Transverse colon (tissue), 4 donors: Measurements from ENCODE around the gene B3GAT2. TPM values are rescaled to one million over a fixed set of nuclear protein-coding genes. Genes with fewer than 3 reads are reported as not detected.

Experiments
- DNase-seq: peaks from one replicate; pipeline ENCODE4 v3.0.0-alpha.2; 2019
- H3K27ac ChIP-seq, 4 donors: fragments of 200-600 bp; sonication (generic); 2 replicates each; pipeline ENCODE4 v1.5.1; 2016 to 2018; ENCODE audit warnings: inconsistent platforms in 4 of 4
- H3K27me3 ChIP-seq: fragments of 200-600 bp; sonication (generic); 2 replicates; pipeline ENCODE4 v1.5.1; 2017; ENCODE audit warnings: inconsistent platforms
- H3K36me3 ChIP-seq, 4 donors: fragments of 200-600 bp; sonication (generic); 2 replicates each; pipeline ENCODE4 v1.5.1; 2017 to 2019; ENCODE audit warnings: inconsistent platforms in 4 of 4
- H3K4me1 ChIP-seq, 4 donors: fragments of 200-600 bp; sonication (generic); 2 replicates each; pipeline ENCODE4 v1.5.1; 2017 to 2020; ENCODE audit warnings: inconsistent platforms in 4 of 4
- H3K4me3 ChIP-seq, 4 donors: fragments of 200-600 bp; sonication (generic); 1 replicate in 1 of 4; 2 replicates in 3 of 4; pipeline versions ENCODE4 v1.5.1 to v1.6.1; 2017 to 2019; ENCODE audit warnings: inconsistent platforms in 4 of 4
- H3K9me3 ChIP-seq, 2 donors: fragments of 200-600 bp; sonication (generic); 2 replicates each; pipeline ENCODE4 v1.5.1; 2017 to 2019; ENCODE audit warnings: inconsistent platforms in 2 of 2
- CTCF ChIP-seq, 5 experiments: fragments of 200-600 bp in 3 of 5; fragments of 450-650 bp in 2 of 5; sonication (generic) in 3 of 5; IDR thresholded peaks; 1 replicate in 2 of 5; 2 replicates in 3 of 5; pipeline ENCODE4 v1.5.1; 2016 to 2017; ENCODE audit warnings: antibody characterized with exemption in 5 of 5, inconsistent platforms in 3 of 5, mild to moderate bottlenecking in 2 of 5, moderate library complexity in 1 of 5
- EP300 ChIP-seq: sonication (generic); formaldehyde crosslinking; IDR thresholded peaks from one replicate; pipeline ENCODE4 v1.6.1; 2017; ENCODE audit warnings: antibody characterized with exemption, low read depth
- POLR2A ChIP-seq: fragments of 450-650 bp; IDR thresholded peaks from one replicate; pipeline ENCODE4 v1.6.1; 2016; ENCODE audit warnings: antibody characterized with exemption, mild to moderate bottlenecking, moderate library complexity
- POLR2AphosphoS5 ChIP-seq, 3 donors: sonication (generic); formaldehyde crosslinking; IDR thresholded peaks; one replicate each; pipeline ENCODE4 v1.6.1; 2016; ENCODE audit warnings: antibody characterized with exemption in 3 of 3
- WGBS, 2 donors: methylation state at CpG; one replicate each; pipeline ENCODE4 v1.1.5; 2018; ENCODE audit warnings: low coverage in 1 of 2; 5-methylcytosine and 5-hydroxymethylcytosine counted together
- in situ Hi-C, 4 donors: fragments of 200-750 bp; cut with MboI; loops; one replicate each; pipeline versions ENCODE4 v1.15.0 to v1.15.1; 2017; ENCODE audit warnings: low sequenced_read_pairs in 3 of 4, low pct_ligation_motif_present in 1 of 4, low pct_unique_long_range_greater_than_20kb in 1 of 4
- intact Hi-C: fragments of 100-400 bp; cut with DNase I; formaldehyde crosslinking; loops from one replicate; pipeline ENCODE4 v1.15.1; 2023; ENCODE audit warnings: low total_unique reads
- total RNA-seq, 4 donors: library from RNA; depleted of rRNA; stranded (reverse); fragments of >200 nt; gene quantifications; one replicate each; pipeline ENCODE4 v1.1.0, GENCODE V29; 2016

B3GAT2 gene
- total RNA-seq, 4 donors from 2014 or later: not detected

DNA sequence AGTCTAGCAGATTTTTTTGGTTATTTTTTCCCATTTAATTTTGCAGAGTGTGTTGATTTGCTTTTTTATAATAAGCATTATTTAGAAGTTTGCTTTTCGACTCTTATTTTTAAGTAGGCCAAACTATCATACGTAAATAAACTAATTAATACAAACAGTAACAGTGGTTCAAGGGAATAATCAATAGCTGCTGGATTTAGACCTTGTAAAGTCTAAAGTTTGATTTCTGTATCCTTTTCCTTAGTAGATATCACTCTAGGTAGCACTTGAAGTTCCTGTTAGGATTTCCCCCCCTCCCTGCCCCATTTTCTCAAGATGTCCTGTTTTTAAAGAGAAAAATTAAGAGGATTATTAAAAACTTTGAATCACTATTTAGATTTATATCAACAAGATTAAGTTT is 136.1 kb downstream of the B3GAT2 start:
- Histone ChIP-seq H3K4me3 (no peak overlapping the region), H3K27me3 (no peaks in the 10 kb centered on the region), H3K4me1 (no peaks in the 10 kb centered on the region), H3K9me3 (no peaks in the 10 kb centered on the region), H3K36me3 (no peaks in the 10 kb centered on the region), H3K27ac (no peak overlapping the region)
- 95 to 97% methylated on average over 2 of the region's 2 CpGs for WGBS, 2 donors
- TF ChIP-seq CTCF (IDR thresholded peaks at IDR 0.05) (no peak), POLR2AphosphoS5 (IDR thresholded peaks at IDR 0.05) (no peak), POLR2A (no peak), EP300 (no peak)
- in situ Hi-C loops: no loop called here
- DNase-seq: no peak
- intact Hi-C loops: no loop called here

GRCh38 chr6:70819646-70820045 is 137.2 kb downstream of the B3GAT2 start:
- Histone ChIP-seq H3K4me3 (no peak overlapping the region), H3K27me3 (no peaks in the 10 kb centered on the region), H3K9me3 (no peaks in the 10 kb centered on the region), H3K36me3 (no peaks in the 10 kb centered on the region), H3K4me1 (no peaks in the 10 kb centered on the region), H3K27ac (no peak overlapping the region)
- DNase-seq: no peak
- WGBS, 2 donors: 92% methylated on average over 4 of the region's 4 CpGs
- TF ChIP-seq POLR2A: no peak
- no peak for TF ChIP-seq CTCF (IDR thresholded peaks at IDR 0.05)
- TF ChIP-seq EP300: no peak
- TF ChIP-seq POLR2AphosphoS5 (IDR thresholded peaks at IDR 0.05): no peak
- in situ Hi-C loops: no loop called here
- intact Hi-C loops: no loop called here

DNA sequence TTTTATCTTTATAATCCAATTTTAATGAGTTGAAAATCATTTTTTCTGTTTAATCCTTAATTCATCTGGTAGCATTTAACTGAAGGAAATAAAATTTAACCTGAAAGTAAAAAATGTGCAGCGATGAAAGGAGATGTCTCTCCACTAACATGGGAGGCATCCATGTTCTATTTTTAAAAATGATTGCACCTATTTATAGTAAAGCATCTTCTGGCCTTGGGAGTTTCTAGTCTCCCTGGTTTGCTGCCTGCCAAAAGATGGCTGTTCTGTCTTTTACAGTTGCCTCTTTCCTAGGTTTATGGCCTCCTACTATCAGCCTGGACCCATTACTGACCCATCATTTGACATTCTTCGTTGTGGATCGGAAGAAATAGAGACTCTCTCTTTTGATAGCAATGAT is 143.0 kb downstream of the B3GAT2 start:
- Histone ChIP-seq H3K9me3 (no peaks in the 10 kb centered on the region), H3K4me3 (no peak overlapping the region), H3K36me3 (peaks cover 0 to 4% (median 0%) of the 10 kb centered on the region in 4 donors), H3K27ac (no peak overlapping the region), H3K27me3 (no peaks in the 10 kb centered on the region), H3K4me1 (no peaks in the 10 kb centered on the region)
- 96 to 100% methylated on average over 2 to 3 of the region's 3 CpGs for WGBS, 2 donors
- DNase-seq: no peak
- in situ Hi-C loops: no loop called here
- TF ChIP-seq EP300 (no peak), POLR2A (no peak), POLR2AphosphoS5 (IDR thresholded peaks at IDR 0.05) (no peak), CTCF (IDR thresholded peaks at IDR 0.05) (no peak)
- intact Hi-C loops: no loop called here

DNA sequence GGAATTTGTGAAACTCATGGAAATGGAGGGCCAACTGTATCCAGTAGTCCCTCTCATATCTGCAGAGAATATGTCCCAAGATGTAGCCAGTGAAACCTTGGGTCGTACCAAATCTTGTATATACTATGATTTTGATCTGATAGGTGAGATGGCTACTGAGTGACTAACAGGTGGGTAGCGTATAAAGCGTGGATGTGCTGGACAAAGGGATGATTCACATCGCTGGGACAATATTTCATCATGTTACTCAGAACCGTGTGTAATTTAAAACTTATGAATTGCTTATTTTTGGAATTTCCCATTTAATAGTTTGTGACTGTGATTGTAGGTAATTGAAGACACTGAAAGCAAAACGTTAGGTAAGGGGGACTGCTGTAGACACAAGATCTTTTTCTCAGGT is 145.1 kb downstream of the B3GAT2 start:
- Histone ChIP-seq H3K9me3 (no peaks in the 10 kb centered on the region), H3K4me3 (no peak overlapping the region), H3K27me3 (no peaks in the 10 kb centered on the region), H3K36me3 (peaks cover 0 to 4% (median 0%) of the 10 kb centered on the region in 4 donors), H3K27ac (no peak overlapping the region), H3K4me1 (no peaks in the 10 kb centered on the region)
- in situ Hi-C loops: no loop called here
- TF ChIP-seq POLR2AphosphoS5 (IDR thresholded peaks at IDR 0.05) (no peak), EP300 (no peak)
- intact Hi-C loops: no loop called here
- WGBS, 2 donors: 90 to 91% methylated on average over 6 of the region's 6 CpGs
- no peak for DNase-seq
